HG02759 (cell line): ENCODE data around the gene TSG101.
A peak's percentile ranks its signal among the peaks of the same experiment; 100 is the strongest.

ENCODE experiments used
- ATAC-seq: cut with Tn5 transposase; IDR thresholded peaks from one replicate; pipeline ENCODE4 v1.9.1; 2021; ENCODE audit warnings: mild to moderate bottlenecking, moderate library complexity; ENCODE audit not compliant: unreplicated experiment

The TSG101 gene

GRCh38 chr11:18493310-18493709, 33.4 kb downstream of the TSG101 start:
- ATAC-seq, result no peak

GRCh38 chr11:18492888-18493287, 33.9 kb downstream of the TSG101 start:
- ATAC-seq, result no peak

- ATAC-seq, result no peak
These were observed 34.8 kb downstream of the TSG101 start for GRCh38 chr11:18491924-18492323.

GRCh38 chr11:18490736-18491485, 35.8 kb downstream of the TSG101 start:
- no peak for ATAC-seq

GRCh38 chr11:18490319-18490718, 36.4 kb downstream of the TSG101 start:
- ATAC-seq, result no peak

GRCh38 chr11:18485913-18486528, 40.7 kb downstream of the TSG101 start:
- peak; percentile 80 for ATAC-seq

- ATAC-seq, result no peak
These were observed 47.7 kb downstream of the TSG101 start for GRCh38 chr11:18479063-18479462.

GRCh38 chr11:18472587-18472986, 54.2 kb downstream of the TSG101 start:
- no peak for ATAC-seq

- no peak for ATAC-seq
These were observed 54.7 kb downstream of the TSG101 start for GRCh38 chr11:18471995-18472394.

- ATAC-seq, result no peak
These were observed 57.8 kb downstream of the TSG101 start for GRCh38 chr11:18468961-18469360.

GRCh38 chr11:18468059-18468458, 58.7 kb downstream of the TSG101 start:
- no peak for ATAC-seq

- no peak for ATAC-seq
These were observed 60.3 kb downstream of the TSG101 start for GRCh38 chr11:18466402-18466801.

GRCh38 chr11:18463439-18463838, 63.3 kb downstream of the TSG101 start:
- ATAC-seq, result no peak

GRCh38 chr11:18461909-18462308, 64.8 kb downstream of the TSG101 start:
- ATAC-seq, result no peak

- no peak for ATAC-seq
These were observed 67.1 kb downstream of the TSG101 start for GRCh38 chr11:18459634-18460033.

GRCh38 chr11:18457450-18457849, 69.3 kb downstream of the TSG101 start:
- no peak for ATAC-seq

- no peak for ATAC-seq
These were observed 70.9 kb downstream of the TSG101 start, which contains the start of gene LDHAL6A for GRCh38 chr11:18455686-18456372. Gene LDHAL6A (plus strand): TSS chr11:18455856. CDS start chr11:18456681, 825 bp downstream.

GRCh38 chr11:18452927-18453326, 73.8 kb downstream of the TSG101 start:
- ATAC-seq, result no peak

- no peak for ATAC-seq
These were observed 77.5 kb downstream of the TSG101 start for GRCh38 chr11:18449251-18449650.

- ATAC-seq, result no peak
These were observed 88.1 kb downstream of the TSG101 start for GRCh38 chr11:18438691-18439090.
